ENCODE data around the gene CLPTM1.
"Not testable (repeated sequence)": the region's sequence is repeated elsewhere in the genome, so short reads cannot be mapped to it uniquely, and the experiment has no call there.

- TF ChIP-seq CTCF (IDR thresholded peaks at IDR 0.05 in 4 of 5, conservative IDR thresholded peaks at IDR 0.05 in 1 of 5); POLR2A (IDR thresholded peaks at IDR 0.05): not testable (repeated sequence)
These were observed 16.3 kb downstream of the CLPTM1 start for GRCh38 chr19:44971451-44971850.

All from gastrocnemius medialis (tissue), 4 donors.